ENCODE results near the gene PCDHA8.
"Not testable (repeated sequence)": the region's sequence is repeated elsewhere in the genome, so short reads cannot be mapped to it uniquely, and the experiment has no call there.

PCDHA8 gene

GRCh38 chr5:140828362-140828737 lies 12.6 kb upstream of the PCDHA8 start:
- no peak for DNase-seq (ENCODE audit: extremely low read depth in 1 of 2, low read depth in 1 of 2)

- DNase-seq (ENCODE audit: extremely low read depth in 1 of 2, low read depth in 1 of 2) = not testable (repeated sequence)
Observed at GRCh38 chr5:140829511-140830501, 11.2 kb upstream of the PCDHA8 start.

- DNase-seq (ENCODE audit: extremely low read depth in 1 of 2, low read depth in 1 of 2) = no peak
Observed at GRCh38 chr5:140833993-140834392, 7.0 kb upstream of the PCDHA8 start, which contains the start of gene PCDHA7. PCDHA7 (plus strand) TSS chr5:140834269; CDS start chr5:140834384, 115 bp downstream.

DNA sequence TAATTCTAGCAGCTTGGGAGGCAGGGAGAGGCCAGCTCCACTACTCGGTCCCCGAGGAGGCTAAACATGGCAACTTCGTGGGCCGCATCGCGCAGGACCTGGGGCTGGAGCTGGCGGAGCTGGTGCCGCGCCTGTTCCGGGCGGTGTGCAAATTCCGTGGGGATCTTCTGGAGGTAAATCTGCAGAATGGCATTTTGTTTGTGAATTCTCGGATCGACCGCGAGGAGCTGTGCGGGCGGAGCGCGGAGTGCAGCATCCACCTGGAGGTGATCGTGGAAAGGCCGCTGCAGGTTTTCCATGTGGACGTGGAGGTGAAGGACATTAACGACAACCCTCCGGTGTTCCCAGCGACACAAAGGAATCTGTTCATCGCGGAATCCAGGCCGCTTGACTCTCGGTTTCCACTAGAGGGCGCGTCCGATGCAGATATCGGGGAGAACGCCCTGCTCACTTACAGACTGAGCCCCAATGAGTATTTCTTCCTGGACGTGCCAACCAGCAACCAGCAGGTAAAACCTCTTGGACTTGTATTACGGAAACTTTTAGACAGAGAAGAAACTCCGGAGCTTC lies 6.5 kb upstream of the PCDHA8 start:
- DNase-seq (ENCODE audit: extremely low read depth in 1 of 2, low read depth in 1 of 2) = not testable (repeated sequence)

GRCh38 chr5:140835622-140836510 lies 5.1 kb upstream of the PCDHA8 start:
- no peak for DNase-seq (ENCODE audit: extremely low read depth in 1 of 2, low read depth in 1 of 2)

DNA sequence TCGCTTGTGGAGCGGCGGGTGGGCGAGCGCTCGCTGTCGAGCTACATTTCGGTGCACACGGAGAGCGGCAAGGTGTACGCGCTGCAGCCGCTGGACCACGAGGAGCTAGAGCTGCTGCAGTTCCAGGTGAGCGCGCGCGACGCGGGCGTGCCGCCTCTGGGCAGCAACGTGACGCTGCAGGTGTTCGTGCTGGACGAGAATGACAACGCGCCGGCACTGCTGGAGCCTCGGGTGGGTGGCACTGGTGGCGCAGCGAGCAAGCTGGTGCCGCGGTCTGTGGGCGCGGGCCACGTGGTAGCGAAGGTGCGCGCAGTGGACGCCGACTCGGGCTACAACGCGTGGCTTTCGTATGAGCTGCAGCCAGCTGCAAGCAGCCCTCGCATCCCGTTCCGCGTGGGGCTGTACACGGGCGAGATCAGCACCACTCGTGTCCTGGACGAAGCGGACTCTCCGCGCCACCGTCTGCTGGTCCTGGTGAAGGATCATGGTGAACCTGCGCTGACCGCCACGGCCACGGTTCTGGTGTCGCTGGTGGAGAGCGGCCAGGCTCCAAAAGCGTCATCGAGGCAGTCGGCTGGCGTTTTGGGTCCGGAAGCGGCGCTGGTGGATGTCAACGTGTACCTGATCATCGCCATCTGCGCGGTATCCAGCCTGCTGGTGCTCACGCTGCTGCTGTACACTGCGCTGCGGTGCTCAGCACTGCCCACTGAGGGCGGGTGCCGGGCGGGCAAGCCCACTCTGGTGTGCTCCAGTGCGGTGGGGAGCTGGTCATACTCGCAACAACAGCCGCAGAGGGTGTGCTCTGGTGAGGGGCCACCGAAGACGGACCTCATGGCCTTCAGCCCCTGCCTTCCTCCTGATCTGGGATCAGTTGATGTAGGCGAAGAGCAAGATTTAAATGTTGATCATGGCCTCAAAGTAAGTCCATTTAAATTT lies 2.1 kb downstream of the PCDHA8 start:
- no peak for DNase-seq (ENCODE audit: extremely low read depth in 1 of 2, low read depth in 1 of 2)

DNA sequence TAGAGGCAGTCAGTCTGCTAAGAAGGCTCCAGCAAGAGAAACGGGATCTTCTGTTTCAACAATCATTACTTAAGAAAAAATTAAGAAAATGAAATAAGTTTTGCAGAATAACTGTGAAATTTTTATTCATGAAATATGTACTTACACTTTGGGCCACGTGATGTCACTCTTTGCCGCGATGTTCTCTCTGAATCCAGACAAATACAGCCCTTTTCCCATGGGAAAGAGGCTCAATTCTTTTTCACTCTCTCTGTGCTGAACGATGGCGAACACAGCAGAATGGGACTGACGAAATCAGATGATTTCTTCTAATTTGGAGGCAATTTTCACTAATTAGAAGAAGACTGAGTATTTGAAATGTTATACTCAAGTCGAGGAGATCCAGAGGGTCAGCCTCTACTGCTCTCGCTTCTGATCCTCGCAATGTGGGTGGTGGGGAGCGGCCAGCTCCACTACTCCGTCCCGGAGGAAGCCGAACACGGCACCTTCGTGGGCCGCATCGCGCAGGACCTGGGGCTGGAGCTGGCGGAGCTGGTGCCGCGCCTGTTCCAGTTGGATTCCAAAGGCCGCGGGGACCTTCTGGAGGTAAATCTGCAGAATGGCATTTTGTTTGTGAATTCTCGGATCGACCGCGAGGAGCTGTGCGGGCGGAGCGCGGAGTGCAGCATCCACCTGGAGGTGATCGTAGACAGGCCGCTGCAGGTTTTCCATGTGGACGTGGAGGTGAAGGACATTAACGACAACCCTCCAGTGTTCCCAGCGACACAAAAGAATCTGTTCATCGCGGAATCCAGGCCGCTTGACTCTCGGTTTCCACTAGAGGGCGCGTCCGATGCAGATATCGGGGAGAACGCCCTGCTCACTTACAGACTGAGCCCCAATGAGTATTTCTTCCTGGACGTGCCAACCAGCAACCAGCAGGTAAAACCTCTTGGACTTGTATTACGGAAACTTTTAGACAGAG lies 7.4 kb downstream of the PCDHA8 start, which contains the start of gene PCDHA9:
PCDHA9 (plus strand) TSS at position 244 of the 964 bp plus-strand sequence; CDS start at position 358, 114 bp downstream.
- DNase-seq (ENCODE audit: extremely low read depth in 1 of 2, low read depth in 1 of 2) = not testable (repeated sequence)

GRCh38 chr5:140849831-140850634 lies 9.0 kb downstream of the PCDHA8 start:
- DNase-seq (ENCODE audit: extremely low read depth in 1 of 2, low read depth in 1 of 2) = not testable (repeated sequence)

GRCh38 chr5:140855772-140856674 lies 15.0 kb downstream of the PCDHA8 start, which contains the start of gene PCDHA10:
PCDHA10 (plus strand) TSS chr5:140855897; CDS start chr5:140856049, 152 bp downstream.
- DNase-seq (ENCODE audit: extremely low read depth in 1 of 2, low read depth in 1 of 2) = no peak

DNA sequence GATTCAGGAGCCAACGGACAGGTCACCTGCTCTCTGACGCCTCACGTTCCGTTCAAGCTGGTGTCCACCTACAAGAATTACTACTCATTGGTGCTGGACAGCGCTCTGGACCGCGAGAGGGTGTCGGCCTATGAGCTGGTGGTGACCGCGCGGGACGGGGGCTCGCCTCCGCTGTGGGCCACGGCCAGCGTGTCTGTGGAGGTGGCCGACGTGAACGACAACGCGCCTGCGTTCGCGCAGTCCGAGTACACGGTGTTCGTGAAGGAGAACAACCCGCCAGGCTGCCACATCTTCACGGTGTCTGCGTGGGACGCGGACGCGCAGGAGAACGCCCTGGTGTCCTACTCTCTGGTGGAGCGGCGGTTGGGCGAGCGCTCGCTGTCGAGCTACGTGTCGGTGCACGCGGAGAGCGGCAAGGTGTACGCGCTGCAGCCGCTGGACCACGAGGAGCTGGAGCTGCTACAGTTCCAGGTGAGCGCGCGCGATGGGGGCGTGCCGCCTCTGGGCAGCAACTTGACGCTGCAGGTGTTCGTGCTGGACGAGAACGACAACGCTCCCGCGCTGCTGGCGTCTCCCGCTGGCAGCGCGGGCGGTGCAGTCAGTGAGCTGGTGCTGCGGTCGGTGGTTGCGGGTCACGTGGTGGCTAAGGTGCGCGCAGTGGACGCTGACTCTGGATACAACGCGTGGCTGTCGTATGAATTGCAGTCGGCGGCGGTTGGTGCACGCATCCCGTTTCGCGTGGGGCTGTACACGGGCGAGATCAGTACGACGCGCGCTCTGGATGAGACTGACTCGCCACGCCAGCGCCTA lies 16.4 kb downstream of the PCDHA8 start:
- DNase-seq (ENCODE audit: extremely low read depth in 1 of 2, low read depth in 1 of 2) = no peak

DNA sequence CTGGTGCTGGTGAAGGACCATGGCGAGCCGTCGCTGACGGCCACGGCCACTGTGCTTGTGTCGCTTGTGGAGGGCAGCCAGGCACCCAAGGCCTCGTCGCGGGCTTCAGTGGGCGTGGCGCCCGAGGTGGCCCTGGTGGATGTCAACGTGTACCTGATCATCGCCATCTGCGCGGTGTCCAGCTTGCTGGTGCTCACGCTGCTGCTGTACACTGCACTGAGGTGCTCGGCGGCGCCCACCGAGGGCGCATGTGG lies 16.9 kb downstream of the PCDHA8 start:
- DNase-seq (ENCODE audit: extremely low read depth in 1 of 2, low read depth in 1 of 2) = no peak

- DNase-seq (ENCODE audit: extremely low read depth in 1 of 2, low read depth in 1 of 2) = no peak
Observed at GRCh38 chr5:140862441-140863295, 21.7 kb downstream of the PCDHA8 start.

DNA sequence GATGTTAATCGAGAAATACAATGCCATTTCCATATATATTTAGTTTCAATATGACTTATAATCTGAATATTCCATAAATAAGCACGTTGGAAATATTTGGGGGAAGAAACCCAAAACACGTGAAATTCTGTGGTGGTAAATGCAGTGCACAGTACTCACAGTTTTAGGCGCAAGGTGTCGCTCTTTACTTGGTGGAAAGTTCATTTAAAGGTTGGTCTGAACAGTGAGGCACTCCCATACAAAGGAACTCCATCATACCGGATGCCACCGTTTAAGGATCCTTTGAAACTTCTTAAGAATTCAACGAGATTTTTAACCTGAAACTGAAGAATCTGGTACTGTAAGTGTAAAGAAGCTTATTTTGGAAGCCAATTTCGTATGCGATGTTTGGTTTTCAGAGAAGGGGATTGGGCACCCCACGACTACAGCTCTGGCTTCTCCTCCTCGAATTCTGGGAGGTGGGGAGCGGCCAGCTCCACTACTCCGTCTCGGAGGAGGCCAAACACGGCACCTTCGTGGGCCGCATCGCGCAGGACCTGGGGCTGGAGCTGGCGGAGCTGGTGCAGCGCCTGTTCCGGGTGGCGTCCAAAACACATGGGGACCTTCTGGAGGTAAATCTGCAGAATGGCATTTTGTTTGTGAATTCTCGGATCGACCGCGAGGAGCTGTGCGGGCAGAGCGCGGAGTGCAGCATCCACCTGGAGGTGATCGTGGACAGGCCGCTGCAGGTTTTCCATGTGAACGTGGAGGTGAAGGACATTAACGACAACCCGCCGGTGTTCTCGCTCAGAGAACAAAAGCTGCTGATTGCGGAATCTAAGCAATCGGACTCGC lies 28.0 kb downstream of the PCDHA8 start, which contains the start of gene PCDHA11:
PCDHA11 (plus strand) TSS at position 237 of the 834 bp plus-strand sequence; CDS start at position 384, 147 bp downstream.
- no peak for DNase-seq (ENCODE audit: extremely low read depth in 1 of 2, low read depth in 1 of 2)

DNA sequence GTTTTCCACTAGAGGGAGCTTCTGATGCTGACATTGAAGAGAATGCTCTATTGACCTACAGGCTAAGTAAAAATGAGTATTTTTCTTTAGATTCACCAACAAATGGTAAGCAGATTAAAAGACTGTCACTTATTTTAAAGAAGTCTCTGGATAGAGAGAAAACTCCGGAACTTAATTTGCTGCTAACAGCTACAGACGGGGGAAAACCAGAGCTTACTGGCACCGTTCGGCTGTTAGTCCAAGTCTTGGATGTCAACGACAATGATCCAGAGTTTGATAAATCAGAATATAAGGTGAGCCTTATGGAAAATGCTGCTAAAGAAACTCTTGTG lies 28.5 kb downstream of the PCDHA8 start:
- DNase-seq (ENCODE audit: extremely low read depth in 1 of 2, low read depth in 1 of 2) = no peak
